ENCODE data around the gene RPL9. TPM values are rescaled to one million over a fixed set of nuclear protein-coding genes. Genes with fewer than 3 reads are reported as not detected.

RPL9 gene
- total and polyA plus RNA-seq, 2 of the 4 experiments (the other 2 are of a cell fraction), result 1,627 to 1,905 TPM

- TF ChIP-seq BHLHE40 (IDR thresholded peaks at IDR 0.05; ENCODE audit: low read depth, low read length), result no peak
Measured at GRCh38 chr4:39429476-39430334, 29.0 kb downstream of the RPL9 start (continued).

DNA sequence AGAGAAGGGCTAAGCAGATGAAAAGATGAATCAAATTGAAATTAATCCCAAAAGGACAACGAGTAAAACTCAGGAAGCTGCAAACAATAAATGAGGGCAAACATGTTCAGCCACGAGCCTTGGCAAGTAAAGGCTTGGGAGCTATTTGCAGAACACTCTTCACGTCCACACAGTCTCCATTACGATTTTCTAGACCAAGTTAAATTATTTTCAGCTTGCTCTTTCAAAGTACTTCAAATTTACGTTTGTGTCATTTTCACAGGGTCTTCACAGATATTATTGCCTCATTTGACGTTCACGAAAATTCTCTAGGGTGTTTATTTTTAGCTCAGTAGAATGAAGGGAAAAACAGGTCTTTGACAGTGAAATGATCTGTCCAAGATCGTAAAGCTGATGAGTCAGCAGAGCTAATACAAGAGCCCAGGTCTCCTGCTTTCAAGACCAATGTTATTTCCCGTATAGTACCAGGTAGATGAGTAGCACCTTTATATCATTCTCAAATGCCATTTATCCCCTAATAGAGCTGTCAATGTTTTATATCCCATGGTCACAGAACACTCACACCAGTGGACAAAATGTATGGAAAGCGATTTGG, 31.1 kb downstream of the RPL9 start:
- Histone ChIP-seq H4K20me1 (ENCODE audit: insufficient read depth, low read length) (no peaks in the 10 kb centered on the region), H3K79me1 (ENCODE audit: low read depth in 1 of 2, low read length in 2 of 2) (no peaks in the 10 kb centered on the region), H2BK20ac (ENCODE audit: low read depth, low read length) (no peak overlapping the region), H3K18ac (ENCODE audit: low read depth, low read length) (no peak overlapping the region), H2AK5ac (ENCODE audit: low read depth, low read length) (no peak overlapping the region), H4K91ac (ENCODE audit: insufficient read depth, low read depth, low read length) (no peak overlapping the region), H4K5ac (ENCODE audit: low read depth, low read length) (no peak overlapping the region), H3K9ac (ENCODE audit: low read depth, low read length) (no peak overlapping the region), H3K27me3 (ENCODE audit: control insufficient read depth, insufficient read depth, low read length) (peaks cover 4% of the 10 kb centered on the region; the same call in 1 of the 2 replicates), H2AFZ (replicated peaks; ENCODE audit: low read length, poor library complexity) (no peak overlapping the region), H3K9me3 (ENCODE audit: control insufficient read depth, insufficient read depth, low read length) (no peaks in the 10 kb centered on the region), H3K23ac (ENCODE audit: low read depth, low read length) (no peak overlapping the region), H3K4me2 (ENCODE audit: low read depth, low read length) (no peak overlapping the region), H2BK15ac (ENCODE audit: low read depth, low read length) (no peak overlapping the region), H3K4me3 (ENCODE audit: insufficient read depth, low read depth, low read length) (no peak overlapping the region), H3K36me3 (ENCODE audit: control insufficient read depth, insufficient read depth, low read length) (no peaks in the 10 kb centered on the region), H3K4me1 (ENCODE audit: control insufficient read depth, insufficient read depth, low read length) (no peaks in the 10 kb centered on the region), H3K4ac (ENCODE audit: low read depth, low read length) (no peak overlapping the region), H3K14ac (replicated peaks; ENCODE audit: low read depth, low read length) (no peak overlapping the region), H3K56ac (ENCODE audit: extremely low read depth, insufficient read depth, low read length) (no peak overlapping the region), H2AK9ac (replicated peaks; ENCODE audit: low read depth, low read length, poor library complexity) (no peak overlapping the region), H3K27ac (ENCODE audit: insufficient read depth, low read length) (no peak overlapping the region), H4K8ac (ENCODE audit: low read depth in 2 of 2, low read length in 2 of 2) (no peak overlapping the region), H3K9me1 (ENCODE audit: insufficient read depth, low read length) (no peaks in the 10 kb centered on the region), H2BK120ac (ENCODE audit: low read depth, low read length) (no peak overlapping the region), H2BK5ac (ENCODE audit: low read depth, low read length, poor library complexity, severe bottlenecking) (no peak overlapping the region)
- dilution Hi-C loops (cut with HindIII; ENCODE audit: low sequenced_read_pairs, unreplicated experiment) (no loop called here), intact Hi-C loops (cut with micrococcal nuclease) (no loop called here), in situ Hi-C loops (cut with MboI; ENCODE audit: low sequenced_read_pairs) (no loop called here)
- no peak for TF ChIP-seq CEBPB (IDR thresholded peaks at IDR 0.05; ENCODE audit: low read depth, low read length)
- peak; percentile 79 for TF ChIP-seq MAFK (IDR thresholded peaks at IDR 0.05; ENCODE audit: low read depth, low read length)
- POLR2A ChIA-PET (ENCODE audit: unreplicated experiment), result no interaction called here
- CTCF ChIA-PET, result interaction anchor here (0.5 to 0.6 kb wide), 3 partner anchors 16 to 32 kb away, joined by 4 to 5 read pairs (median 4); no protein-coding TSS in a partner anchor
- no TSS peak for BruUV-seq (replicated peaks)
- DNase-seq, result no peak
- ATAC-seq (ENCODE audit: low read depth), result no peak
- WGBS, 2 experiments (ENCODE audit: extremely low coverage in 2 of 2, insufficient read length in 1 of 2), result no CpG with 5 or more reads among the region's 10 CpGs
